OCI-LY7 (cell line): ENCODE measurements around the gene GPATCH8. TPM values are rescaled to one million over a fixed set of nuclear protein-coding genes. Genes with fewer than 3 reads are reported as not detected.

Experiments used
- BruUV-seq: library from RNA; stranded (reverse); fragments of 400-500 nt; replicated peaks from 2 replicates; lab custom pipeline; 2021; lab: Mats Ljungman, UMichigan
- CTCF ChIA-PET: fragments of 300-600 bp; sonication (Branson Sonifier 250); formaldehyde crosslinking; loops from one replicate; lab custom pipeline; 2022; ENCODE audit warnings: antibody characterized with exemption; ENCODE audit not compliant: unreplicated experiment; lab: Charles Lee
- POLR2A ChIA-PET: fragments of 300-600 bp; sonication (Branson Sonifier 250); formaldehyde crosslinking; loops from one replicate; lab custom pipeline; 2022; ENCODE audit warnings: antibody characterized with exemption; lab: Charles Lee
- DNase-seq: peaks from one replicate; pipeline ENCODE4 v3.0.0-alpha.2; 2015; ENCODE audit warnings: low spot score
- H2AFZ ChIP-seq: fragments of 200-600 bp; sonication (generic), shearing (Covaris generic); 2 replicates; pipeline ENCODE4 v1.6.1; 2014; ENCODE audit warnings: mild to moderate bottlenecking, antibody characterized with exemption, low read length, moderate library complexity
- H3K27ac ChIP-seq: fragments of 200-600 bp; sonication (generic); 2 replicates; pipeline ENCODE4 v1.5.1; 2014; ENCODE audit warnings: mixed run types, low read depth, mild to moderate bottlenecking, moderate library complexity, low read length, inconsistent platforms; ENCODE audit not compliant: poor library complexity, severe bottlenecking
- H3K36me3 ChIP-seq: fragments of 200-600 bp; sonication (generic); 2 replicates; pipeline ENCODE4 v1.6.1; 2014; ENCODE audit warnings: mild to moderate bottlenecking, antibody characterized with exemption, low read length, moderate library complexity, mixed read lengths; ENCODE audit not compliant: insufficient read depth
- H3K4me1 ChIP-seq: fragments of 200-600 bp; sonication (generic); 2 replicates; pipeline ENCODE4 v1.5.1; 2014; ENCODE audit warnings: mild to moderate bottlenecking, low read length; ENCODE audit not compliant: insufficient read depth, poor library complexity, severe bottlenecking
- H3K4me2 ChIP-seq: fragments of 200-600 bp; sonication (generic); 2 replicates; pipeline ENCODE4 v1.6.1; 2014; ENCODE audit warnings: mild to moderate bottlenecking, low read length
- H3K4me3 ChIP-seq: fragments of 200-600 bp; sonication (generic); 2 replicates; pipeline ENCODE4 v1.5.1; 2014; ENCODE audit warnings: mild to moderate bottlenecking, low read depth, low read length; ENCODE audit not compliant: poor library complexity, severe bottlenecking
- H3K79me2 ChIP-seq: fragments of 200-600 bp; sonication (generic); 2 replicates; pipeline ENCODE4 v1.6.1; 2016; ENCODE audit warnings: low read depth, mild to moderate bottlenecking, low read length, moderate library complexity, mixed read lengths; ENCODE audit not compliant: insufficient read depth
- H3K9me2 ChIP-seq: fragments of 200-600 bp; sonication (generic); 2 replicates; pipeline ENCODE4 v1.6.1; 2016; ENCODE audit warnings: mild to moderate bottlenecking, low read length, mixed read lengths; ENCODE audit not compliant: insufficient read depth
- H3K9me3 ChIP-seq: fragments of 200-600 bp; sonication (generic); 2 replicates; pipeline ENCODE4 v1.6.1; 2014; ENCODE audit warnings: mild to moderate bottlenecking, mixed run types, low read length, mixed read lengths
- H4K20me1 ChIP-seq: fragments of 200-600 bp; sonication (generic); 2 replicates; pipeline ENCODE4 v1.6.1; 2014; ENCODE audit warnings: mild to moderate bottlenecking, antibody characterized with exemption, low read length, moderate library complexity, mixed read lengths; ENCODE audit not compliant: insufficient read depth
- CTCF ChIP-seq: fragments of 200-600 bp; sonication (generic); conservative IDR thresholded peaks from 2 replicates; pipeline ENCODE4 v1.5.1; 2014; ENCODE audit warnings: mild to moderate bottlenecking, antibody characterized with exemption, low read length, moderate library complexity, mixed read lengths
- EZH2phosphoT487 ChIP-seq: fragments of 200-600 bp; sonication (generic); IDR thresholded peaks from 2 replicates; pipeline ENCODE4 v1.6.1; 2018; ENCODE audit warnings: low read depth, borderline replicate concordance, mild to moderate bottlenecking, mixed run types, antibody characterized with exemption, low read length, moderate library complexity, mixed read lengths
- intact Hi-C: fragments of 100-400 bp; cut with micrococcal nuclease; formaldehyde crosslinking; loops from one replicate; pipeline ENCODE4 v1.10.0; 2022; ENCODE audit not compliant: unreplicated experiment
- total RNA-seq, 2 experiments: library from RNA; depleted of rRNA in 1 of 2; stranded (reverse); fragments of >200 nt in 1 of 2; shearing (Covaris generic) in 1 of 2; gene quantifications; 2 replicates each; pipeline ENCODE4 v1.2.3, GENCODE V29; 2014 to 2022

GPATCH8 gene
- total RNA-seq, 2 experiments from 2014 or later: 24.7 to 61.1 TPM

- H3K79me2 ChIP-seq: no peaks in the 10 kb centered on the region
- intact Hi-C loops: no loop called here
- H3K9me3 ChIP-seq: no peaks in the 10 kb centered on the region
- ChIA-PET CTCF (no interaction called here), POLR2A (interaction anchor here (0.6 kb wide), 1 partner anchor 78 kb away, joined by 3 read pairs; no protein-coding TSS in a partner anchor)
- H2AFZ ChIP-seq: no peak overlapping the region
- H3K4me1 ChIP-seq: peaks cover 7% of the 10 kb centered on the region
- H4K20me1 ChIP-seq: no peaks in the 10 kb centered on the region
- BruUV-seq: no TSS peak
- H3K27ac ChIP-seq: no peak overlapping the region
- TF ChIP-seq CTCF (no peak), EZH2phosphoT487 (no peak)
- DNase-seq: no peak
- no peaks in the 10 kb centered on the region for H3K9me2 ChIP-seq
- no peak overlapping the region for H3K4me2 ChIP-seq
- H3K36me3 ChIP-seq: no peaks in the 10 kb centered on the region
- no peak overlapping the region for H3K4me3 ChIP-seq
Measured at GRCh38 chr17:44380767-44381166, 122.4 kb downstream of the GPATCH8 start.

GRCh38 chr17:44379887-44380286, 123.3 kb downstream of the GPATCH8 start:
- CTCF ChIA-PET: no interaction called here
- no peak overlapping the region for H3K4me3 ChIP-seq
- no peak overlapping the region for H2AFZ ChIP-seq
- no peaks in the 10 kb centered on the region for H3K36me3 ChIP-seq
- DNase-seq: no peak
- H3K9me3 ChIP-seq: no peaks in the 10 kb centered on the region
- peaks cover under 1% of the 10 kb centered on the region for H3K4me1 ChIP-seq
- no peaks in the 10 kb centered on the region for H4K20me1 ChIP-seq
- no peak overlapping the region for H3K27ac ChIP-seq
- POLR2A ChIA-PET: interaction anchor here (0.6 kb wide), 1 partner anchor 78 kb away, joined by 3 read pairs; no protein-coding TSS in a partner anchor
- BruUV-seq: no TSS peak
- TF ChIP-seq EZH2phosphoT487 (no peak), CTCF (no peak)
- intact Hi-C loops: no loop called here
- no peak overlapping the region for H3K4me2 ChIP-seq
- H3K79me2 ChIP-seq: no peaks in the 10 kb centered on the region
- H3K9me2 ChIP-seq: no peaks in the 10 kb centered on the region

GRCh38 chr17:44378171-44378705, 125.0 kb downstream of the GPATCH8 start:
- DNase-seq: no peak
- POLR2A ChIA-PET: no interaction called here
- intact Hi-C loops: no loop called here
- Histone ChIP-seq H3K4me1 (no peaks in the 10 kb centered on the region), H4K20me1 (no peaks in the 10 kb centered on the region), H3K36me3 (no peaks in the 10 kb centered on the region), H3K9me3 (no peaks in the 10 kb centered on the region), H3K4me2 (no peak overlapping the region), H3K9me2 (no peaks in the 10 kb centered on the region), H3K27ac (no peak overlapping the region), H3K4me3 (no peak overlapping the region), H3K79me2 (no peaks in the 10 kb centered on the region), H2AFZ (no peak overlapping the region)
- CTCF ChIA-PET: no interaction called here
- TF ChIP-seq EZH2phosphoT487 (no peak), CTCF (no peak)
- no TSS peak for BruUV-seq
